Colon (tissue), 2 donors: ENCODE data around the gene TMEM127.
"Not testable (repeated sequence)": the region's sequence is repeated elsewhere in the genome, so short reads cannot be mapped to it uniquely, and the experiment has no call there.

Experiments
- FAIRE-seq: peaks from 2 replicates; lab custom pipeline; 2012; peaks lifted over from hg19 to GRCh38; lab: Jason Lieb, UNC
- donor health status: control.
- donor health status: control.

Gene TMEM127

DNA sequence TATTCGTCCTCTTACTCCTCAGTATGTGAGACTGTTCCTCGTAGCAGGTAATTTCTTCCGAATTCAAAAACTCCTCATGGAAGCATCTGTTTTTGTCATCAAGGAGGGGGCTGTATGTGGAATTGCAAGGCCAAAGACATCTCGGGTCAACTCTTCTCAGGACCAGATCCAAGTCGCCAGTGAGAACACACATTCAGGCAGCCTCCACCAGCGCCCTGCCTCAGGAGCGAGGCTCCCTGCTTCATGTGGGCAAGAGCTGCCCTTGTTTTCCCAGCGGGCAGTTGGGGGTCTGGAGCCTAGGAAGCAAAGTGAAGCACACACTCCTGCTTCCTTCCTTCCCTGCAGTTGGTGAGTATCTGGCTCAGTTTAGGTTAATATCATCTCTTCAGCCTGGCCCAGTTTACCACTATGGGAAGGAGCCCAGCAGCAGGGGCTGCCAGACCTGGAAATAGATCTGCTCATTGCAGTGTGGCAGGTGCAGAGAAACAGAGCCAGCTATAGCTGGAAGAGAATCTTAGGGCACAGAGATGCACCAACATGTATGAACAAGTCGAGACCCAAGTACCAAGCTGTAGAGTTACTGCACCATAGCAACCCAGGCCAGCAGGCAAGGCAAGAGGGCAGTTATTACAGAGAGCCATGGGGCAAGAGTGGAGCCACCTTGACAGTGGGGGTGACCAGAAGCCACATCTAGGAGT is 25.3 kb downstream of the TMEM127 start:
- no peak for FAIRE-seq

DNA sequence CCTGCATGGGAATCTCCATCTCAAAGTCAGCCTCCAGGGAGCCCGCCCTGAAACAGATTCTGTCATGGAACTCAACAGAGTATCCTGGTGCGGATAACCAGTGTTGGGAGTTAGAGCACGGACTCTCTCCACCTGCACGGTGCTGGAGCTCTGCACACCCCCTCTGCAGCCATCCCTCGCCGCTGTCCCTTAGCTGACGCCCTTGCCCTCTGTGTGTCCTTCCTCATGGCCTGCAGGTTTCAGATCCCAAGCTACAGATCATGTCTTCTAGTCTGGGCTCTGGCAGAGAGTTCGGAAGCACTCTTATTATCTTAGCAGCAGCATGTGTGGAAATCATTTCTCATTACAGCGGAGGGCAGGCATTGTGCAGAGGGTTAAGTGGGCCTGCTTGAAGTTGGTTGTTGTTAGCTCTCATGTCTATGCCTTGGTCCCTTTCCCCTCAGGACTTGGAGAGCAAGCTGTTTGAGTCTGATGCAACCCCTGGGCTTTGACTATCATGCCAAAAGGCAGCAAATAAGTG is 26.0 kb downstream of the TMEM127 start:
- no peak for FAIRE-seq

DNA sequence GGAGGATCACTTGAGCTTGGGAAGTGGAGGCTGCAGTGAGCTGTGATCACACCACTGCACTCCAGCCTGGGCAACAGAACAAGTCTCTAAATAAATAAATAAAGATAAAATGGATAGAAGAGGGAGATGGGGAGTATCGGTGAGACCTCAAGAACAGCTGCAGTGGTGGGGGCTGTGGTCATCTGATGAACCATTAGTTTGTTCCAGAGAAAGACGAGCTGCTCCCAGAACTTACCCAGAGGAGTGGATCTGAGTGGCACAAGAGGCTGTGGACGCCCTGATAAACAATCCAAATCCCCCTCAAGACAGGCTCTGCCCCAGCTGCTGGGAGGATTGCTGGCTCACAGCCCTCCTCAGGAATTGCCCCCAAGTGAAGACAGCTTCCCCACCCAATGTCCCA is 26.7 kb downstream of the TMEM127 start:
- FAIRE-seq: no peak

DNA sequence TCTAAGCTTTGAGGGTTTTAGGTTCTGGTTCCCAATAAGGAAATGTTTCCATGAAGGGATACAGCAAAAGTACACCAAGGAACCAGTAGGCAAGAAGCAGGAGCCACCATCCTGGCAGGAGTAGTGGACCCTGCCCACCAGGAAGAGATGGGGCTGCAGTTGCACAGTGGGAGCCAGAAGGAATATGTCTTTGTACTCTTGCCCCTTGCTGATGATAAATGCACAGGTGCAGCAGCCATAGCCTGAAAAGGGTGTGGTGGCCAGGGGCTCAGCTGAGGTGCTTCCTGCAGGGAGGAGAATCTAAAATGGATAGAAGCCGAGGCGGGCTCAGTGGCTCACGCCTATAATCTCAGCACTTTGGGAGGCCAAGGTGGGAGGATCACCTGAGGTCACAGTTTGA is 27.5 kb downstream of the TMEM127 start:
- no peak for FAIRE-seq

DNA sequence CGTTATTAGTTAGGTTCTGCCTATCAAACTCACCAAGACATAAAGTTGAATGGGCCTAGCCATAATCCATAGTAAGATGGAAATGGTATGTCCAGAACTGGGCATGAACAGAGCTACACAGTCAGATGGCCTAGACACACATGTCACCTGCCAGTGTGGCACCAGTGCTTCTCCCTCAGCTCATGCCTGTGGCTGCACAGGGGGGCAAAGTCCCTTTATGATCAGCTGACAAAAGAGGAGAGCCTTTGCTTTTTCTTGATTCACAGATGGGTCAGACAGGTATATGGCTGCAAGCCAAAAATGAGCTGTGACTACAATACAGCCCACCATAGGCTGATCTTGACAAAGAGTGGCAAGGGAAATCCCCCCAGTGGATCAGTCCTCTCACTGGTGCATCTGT is 28.9 kb downstream of the TMEM127 start:
- FAIRE-seq: no peak

DNA sequence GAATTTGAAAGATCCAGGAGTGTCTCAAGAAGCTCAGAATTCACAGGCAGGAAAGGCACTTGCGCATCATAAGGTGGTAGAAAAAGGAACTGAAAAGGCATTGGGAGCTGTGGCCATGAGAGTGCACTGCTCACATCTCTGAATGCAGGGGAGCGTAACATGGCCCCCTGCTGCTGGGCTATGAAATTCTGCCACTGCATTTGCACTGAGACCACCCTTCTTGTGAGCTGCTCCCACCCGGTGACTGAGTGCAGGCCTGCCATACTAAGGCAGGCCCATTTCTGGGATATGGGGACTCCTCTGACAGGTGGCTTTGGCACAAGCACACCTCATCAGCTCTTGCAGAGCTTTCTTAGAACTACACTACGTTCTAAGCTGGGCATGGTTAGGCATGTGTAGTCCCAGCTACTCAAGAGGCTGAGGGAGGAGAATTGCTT is 31.9 kb downstream of the TMEM127 start:
- no peak for FAIRE-seq

DNA sequence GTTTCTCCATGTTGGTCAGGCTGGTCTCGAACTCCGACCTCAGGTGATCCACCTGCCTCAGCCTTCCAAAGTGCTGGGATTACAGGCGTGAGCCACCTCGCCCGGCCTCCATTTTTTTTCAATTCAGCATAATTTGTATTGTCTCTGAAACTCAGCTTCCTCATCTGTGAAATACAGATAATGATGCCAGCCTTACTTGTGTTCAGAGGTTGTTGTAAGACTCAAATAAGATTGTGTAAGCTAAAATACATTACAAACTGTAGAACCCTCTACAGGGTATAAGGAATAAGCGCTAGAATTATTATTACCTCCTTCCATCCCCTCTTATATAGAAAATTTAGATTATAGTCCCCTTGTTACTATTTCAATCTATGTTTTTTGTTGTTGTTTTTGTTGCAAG is 32.4 kb downstream of the TMEM127 start:
- FAIRE-seq: no peak

DNA sequence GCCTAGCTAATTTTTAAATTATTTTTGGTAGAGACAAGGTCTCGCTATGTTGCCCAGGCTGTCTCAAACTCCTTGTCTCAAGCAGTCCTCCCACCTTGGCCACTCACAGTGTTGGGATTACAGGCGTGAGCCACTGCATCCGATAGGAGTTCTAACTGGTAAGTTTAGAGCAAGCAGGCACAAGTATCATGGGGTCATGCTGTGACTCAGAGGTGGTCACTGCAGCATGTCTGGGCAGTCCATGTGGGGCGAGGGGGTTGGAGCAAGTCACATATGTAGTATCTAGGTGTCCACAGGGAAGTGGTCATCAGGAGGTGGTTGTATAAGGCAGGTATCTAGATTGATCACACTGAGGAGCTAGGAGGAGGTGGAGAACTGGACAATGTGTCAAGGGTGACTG is 34.5 kb downstream of the TMEM127 start:
- FAIRE-seq: no peak

DNA sequence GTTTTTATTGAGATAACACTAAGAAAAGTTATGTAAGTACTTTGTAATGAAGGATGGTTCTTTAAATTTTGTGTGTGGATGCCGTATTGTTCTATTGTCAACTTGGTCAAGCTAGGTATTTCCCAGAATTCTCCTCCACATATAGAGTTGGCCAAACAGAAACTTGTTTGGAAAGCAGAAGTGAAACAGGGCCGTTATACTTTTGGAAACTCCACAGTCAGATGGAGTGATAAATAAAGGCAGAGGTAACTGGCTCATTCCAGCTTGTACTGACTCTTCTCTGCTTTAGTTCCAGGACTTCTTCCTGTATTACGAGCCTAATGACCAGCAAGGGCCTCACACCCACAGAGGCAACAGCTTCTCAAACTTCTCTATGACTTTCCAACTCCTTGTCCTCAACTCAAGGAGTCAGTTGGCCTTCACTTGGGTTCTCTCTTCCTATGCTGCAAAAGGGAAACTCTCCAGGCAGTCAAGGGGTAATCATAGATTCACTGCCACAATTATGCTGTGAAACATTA is 40.7 kb downstream of the TMEM127 start:
- FAIRE-seq: no peak

DNA sequence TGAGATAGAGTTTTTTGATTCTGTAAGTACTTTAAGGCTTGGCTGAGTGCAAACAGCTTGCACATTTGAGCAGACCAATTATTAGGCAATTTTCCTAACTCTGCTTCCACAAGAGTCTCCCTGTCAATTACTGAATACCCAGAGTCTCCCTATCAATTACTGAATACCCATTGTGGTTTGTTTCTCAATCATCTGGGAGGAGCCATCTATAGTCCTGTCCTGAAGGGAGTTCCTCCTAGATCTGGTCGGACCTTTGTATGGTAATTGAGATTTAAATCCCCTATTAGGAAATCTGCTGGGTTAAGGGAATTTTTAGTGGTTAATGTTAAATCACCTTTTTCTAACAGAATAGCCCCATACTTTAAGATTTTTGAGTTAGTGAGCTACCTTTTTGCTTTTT is 44.7 kb downstream of the TMEM127 start:
- FAIRE-seq: not testable (repeated sequence)

DNA sequence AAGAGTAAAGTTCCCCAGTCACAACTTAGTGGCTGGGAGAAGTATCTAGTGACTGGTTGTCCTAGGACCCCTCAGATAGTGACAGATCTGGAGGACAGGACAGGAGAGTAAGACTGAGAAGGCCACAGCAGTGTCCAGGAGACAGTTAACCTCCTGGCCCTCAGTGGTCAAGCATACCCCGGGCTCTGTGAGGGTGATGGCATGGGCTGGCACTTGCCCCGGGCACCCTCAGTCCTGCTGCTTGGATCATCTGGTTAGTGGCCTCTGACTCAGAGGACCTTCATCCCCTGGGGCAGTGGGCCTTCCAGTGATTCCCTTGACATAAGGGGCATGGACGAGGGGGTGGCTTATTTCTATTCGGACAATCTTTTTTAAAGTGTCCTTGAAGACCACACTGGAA is 45.8 kb downstream of the TMEM127 start:
- not testable (repeated sequence) for FAIRE-seq

DNA sequence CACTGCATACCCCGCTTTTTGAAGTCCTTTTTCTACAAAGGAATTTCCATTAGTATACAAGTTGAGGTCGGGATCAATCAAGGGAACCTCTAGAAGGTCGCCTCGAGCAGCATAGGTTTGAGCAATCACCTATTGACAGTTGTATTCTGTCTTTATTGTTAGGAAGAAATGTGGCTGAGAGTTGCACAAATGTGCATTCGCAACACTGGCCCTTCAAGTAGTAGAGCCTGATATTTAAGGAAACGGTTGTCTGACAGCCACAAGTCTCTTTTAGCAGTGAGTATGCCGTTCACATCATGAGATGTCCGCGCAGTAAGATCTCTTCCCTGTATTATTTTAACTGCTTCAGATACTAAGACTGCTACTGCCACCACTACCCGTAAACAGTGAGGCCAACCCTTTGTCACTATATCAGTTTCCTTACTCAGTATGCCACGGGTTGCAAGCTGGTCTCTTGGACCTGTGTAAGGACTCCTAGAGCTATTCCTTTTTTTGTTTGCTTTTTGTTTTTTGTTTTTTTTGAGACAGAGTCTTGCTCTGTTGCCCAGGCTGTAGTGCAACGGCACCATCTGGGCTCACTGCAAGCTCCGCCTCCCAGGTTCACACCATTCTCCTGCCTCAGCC is 47.2 kb downstream of the TMEM127 start:
- FAIRE-seq: no peak

DNA sequence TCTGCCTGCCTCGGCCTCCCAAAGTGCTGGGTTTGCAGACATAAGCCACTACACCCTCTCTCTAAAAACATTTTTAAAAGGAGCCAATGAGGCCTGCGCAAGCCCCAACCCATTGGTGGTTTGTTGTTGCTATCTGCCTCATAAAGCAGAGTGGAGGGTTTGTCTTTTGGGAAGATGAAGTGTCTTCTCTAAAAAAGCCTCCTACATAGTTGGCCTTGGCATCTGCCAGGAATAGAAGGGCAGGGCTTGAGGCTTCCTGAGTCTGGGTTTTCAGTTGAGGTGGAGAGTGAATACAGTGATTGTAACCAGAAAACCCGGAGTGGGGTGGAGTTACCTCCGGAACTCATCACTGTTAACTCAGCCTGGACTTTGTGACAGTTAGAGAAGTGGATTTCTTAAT is 51.2 kb downstream of the TMEM127 start:
- FAIRE-seq: no peak

DNA sequence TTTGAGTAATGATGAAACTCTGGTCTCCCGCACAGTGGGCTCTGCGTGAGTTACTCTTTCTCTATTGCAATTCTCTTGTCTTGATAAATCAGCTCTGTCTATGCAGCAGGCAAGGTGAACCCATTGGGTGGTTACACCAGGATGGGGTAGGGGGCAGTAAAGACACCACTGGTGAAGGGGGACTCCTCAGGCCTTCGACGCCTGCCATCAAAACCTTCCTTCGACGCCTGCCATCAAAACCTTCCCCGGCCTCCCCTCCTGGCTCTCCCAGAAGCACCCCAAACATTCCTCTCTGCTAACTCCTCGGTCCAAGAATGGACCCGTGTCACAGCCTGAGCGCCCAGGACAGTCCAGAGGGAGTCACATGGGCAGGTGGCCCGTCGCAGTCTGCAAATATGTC is 52.4 kb downstream of the TMEM127 start:
- FAIRE-seq: no peak

DNA sequence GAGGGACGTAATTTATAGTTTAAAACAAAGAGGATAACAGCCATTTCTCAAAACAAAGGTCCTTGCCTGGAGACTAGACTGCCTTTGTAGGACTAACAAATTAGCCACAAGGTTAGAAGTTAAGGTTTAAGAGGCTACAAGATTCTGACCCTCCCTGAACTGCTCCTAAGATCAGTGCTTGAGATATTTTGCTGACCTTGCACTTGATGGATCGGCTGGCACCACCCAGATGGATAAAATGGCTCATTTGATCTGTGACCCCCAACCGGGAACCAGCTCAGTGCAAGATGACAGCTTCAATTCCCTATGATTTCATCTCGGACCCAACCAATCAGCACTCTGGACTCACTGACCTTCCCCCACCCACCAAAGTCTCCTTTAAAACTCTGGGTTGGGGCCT is 53.5 kb downstream of the TMEM127 start:
- FAIRE-seq: no peak

DNA sequence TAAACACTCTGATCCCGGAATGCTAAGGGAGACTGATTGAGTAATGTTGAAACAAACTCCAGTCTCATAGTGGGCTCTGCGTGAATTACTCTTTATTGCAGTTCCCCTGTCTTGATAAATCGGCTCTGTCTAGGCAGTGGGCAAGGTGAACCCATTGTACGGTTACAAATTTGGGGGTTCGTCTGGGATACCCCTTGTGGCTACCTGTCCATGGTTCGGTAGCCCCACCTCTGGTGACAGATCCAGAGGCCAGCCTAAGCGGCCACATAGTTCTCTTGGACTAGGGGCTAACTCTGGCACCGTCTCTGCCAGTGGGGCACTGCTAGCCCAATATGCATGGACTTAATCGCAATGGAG is 56.1 kb downstream of the TMEM127 start:
- no peak for FAIRE-seq

DNA sequence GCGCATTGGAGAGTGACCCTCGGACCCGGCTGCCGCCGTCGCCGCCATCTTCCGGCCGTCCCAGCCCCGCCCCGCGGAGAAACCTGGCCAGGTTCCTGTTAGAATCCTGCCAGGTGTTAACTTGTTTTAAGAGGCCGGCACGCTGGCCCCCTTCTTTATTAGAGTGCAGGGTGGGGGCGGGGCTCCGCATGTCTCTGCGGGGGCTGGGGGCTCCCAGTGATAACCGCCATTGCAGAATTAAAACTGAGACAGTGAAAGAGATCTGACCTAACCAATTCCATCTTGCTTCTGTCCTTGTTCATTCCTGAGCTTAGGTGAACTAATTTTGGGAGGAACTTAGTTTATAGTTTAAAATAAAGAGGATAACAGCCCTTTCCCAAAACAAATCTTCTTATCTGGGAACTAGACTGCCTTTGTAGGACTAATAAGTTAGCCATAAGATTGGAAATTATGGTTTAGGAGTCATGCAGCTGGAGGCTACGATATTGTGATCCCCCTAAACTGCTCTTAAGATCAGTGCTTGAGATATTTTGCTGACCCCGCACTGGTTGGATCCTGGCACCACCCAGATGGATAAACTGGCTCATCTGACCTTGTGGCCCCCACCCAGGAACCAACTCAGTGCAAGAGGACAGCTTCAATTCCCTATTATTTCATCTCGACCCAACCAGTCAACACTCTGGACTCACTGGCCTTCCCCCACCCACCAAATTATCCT is 56.6 kb downstream of the TMEM127 start:
- FAIRE-seq: no peak

DNA sequence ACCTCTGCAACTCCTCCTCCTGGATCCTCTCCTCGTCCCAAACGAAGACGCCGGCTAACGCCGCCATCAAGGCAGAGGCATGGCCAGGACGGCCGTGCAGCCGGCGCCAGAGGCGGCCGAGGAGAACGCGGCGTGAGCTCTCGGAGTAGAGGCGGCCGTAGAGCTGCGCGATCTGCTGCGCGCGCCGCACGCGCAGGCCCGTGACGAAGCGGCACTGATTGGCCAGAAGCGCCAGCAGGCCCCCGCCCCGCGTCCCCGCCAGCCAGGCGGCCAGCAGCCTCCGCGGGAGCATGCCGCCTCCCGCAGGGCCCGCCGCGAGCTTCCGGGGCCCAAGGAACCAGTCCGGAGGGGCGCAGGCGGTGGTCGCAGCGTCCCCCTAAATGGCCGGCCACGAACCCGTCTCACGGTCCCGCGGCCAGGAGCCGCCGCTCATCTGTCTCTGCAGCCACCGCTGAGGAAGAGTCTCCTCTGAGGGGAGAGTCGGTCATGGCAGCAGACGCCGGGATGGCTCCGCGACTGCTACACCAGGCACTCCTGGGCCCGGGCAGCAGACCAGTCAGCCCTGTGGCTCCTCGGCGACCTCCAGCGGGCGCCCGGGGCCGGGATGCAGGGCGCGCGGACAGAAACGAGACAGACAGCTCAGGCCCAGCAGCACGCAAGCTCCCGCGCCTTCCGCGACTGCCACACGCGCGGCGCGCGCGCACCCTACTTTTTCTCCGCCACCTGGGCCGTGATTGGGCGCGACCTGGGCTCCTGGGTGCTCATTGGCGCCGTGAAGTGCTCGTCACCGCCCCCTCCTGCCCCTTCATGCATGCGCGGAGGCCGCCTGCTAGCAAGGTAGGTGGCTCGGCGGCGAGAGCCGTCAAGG is 57.4 kb downstream of the TMEM127 start, which contains the start of gene STARD7:
Gene STARD7, minus strand, starts transcription at position 685 of the 868 bp plus-strand sequence. Its CDS starts 393 bp downstream, at position 292.
- FAIRE-seq: no peak

DNA sequence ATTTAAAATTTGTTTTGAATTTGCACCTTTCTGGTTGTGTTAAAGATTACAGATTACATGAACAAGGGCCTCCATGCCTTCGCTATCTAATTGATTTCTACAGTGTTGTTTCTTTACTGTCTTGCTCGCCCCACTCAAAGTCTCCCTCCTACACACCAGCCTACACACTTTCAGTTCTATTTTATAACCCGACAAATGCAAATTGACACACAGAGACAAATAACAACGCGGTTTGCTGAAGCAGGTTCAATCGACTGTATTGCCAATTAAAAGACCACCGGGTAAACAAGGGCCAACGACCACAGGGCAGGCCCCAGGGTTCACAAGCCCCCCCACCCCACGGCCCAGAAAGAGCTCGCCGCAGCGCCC is 58.0 kb downstream of the TMEM127 start:
- no peak for FAIRE-seq

DNA sequence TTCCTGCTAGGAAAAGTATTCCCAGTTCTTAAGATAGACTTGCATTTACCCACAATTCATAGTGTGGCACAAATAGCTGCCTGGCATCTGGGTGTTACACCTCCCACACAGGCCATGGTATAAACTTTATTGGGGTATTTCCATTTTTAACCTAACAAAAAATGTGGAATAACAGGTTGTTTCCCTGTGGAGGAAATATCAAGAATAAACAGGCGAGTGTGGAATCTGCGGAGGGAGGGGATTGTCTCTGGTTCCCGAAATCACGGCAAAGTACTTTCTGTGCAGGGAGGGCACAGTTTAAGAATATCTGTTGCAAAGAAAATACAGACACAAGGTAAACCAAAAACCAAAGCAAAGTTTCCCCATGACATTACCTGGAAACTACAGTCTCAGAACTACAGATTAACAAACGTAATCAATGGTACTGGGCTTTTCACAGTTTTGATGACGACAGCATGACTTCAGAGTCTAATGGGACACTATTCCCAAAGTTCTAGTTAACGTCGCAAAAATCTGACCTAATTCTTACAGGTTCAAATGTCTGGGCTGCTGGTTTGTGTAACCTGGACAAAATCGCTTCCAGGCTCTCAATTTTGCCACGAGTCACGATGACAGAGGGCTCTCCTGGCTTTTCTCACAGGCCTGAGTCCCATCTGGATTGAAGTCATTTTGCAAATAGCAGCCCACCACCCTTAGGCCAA is 58.6 kb downstream of the TMEM127 start:
- FAIRE-seq: no peak

DNA sequence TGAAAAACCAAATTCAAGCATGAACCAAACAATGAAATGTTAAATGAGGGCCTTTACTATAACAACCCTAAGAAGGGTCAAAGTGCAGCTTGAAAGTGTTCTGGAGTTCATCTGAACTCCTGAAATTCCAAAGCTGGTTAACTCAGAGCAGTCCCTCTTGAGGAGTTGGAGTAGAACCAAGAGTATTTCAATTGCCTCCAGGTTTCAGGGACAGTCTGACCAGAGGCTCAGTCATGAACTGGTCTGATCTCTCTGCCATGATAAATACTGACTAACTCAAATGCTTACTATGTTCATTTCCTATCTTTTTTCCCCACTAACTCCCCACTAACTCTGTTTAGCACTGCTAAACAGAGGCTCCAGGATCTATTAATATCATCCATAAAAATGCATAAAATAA is 59.9 kb downstream of the TMEM127 start:
- FAIRE-seq: no peak
